Loucy (cell line): ENCODE measurements around the gene RHAG.
"Not testable (repeated sequence)": the region's sequence is repeated elsewhere in the genome, so short reads cannot be mapped to it uniquely, and the experiment has no call there.

Experiments
- H2AFZ ChIP-seq: fragments of 200-600 bp; sonication (generic); 2 replicates; pipeline ENCODE4 v1.6.0; 2016; ENCODE audit warnings: antibody characterized with exemption, mild to moderate bottlenecking, low read length, moderate library complexity
- H3F3A ChIP-seq: fragments of 200-600 bp; 2 replicates; pipeline ENCODE4 v1.6.0; 2016; ENCODE audit warnings: antibody characterized with exemption, low read depth, mild to moderate bottlenecking
- H3K27me3 ChIP-seq: fragments of 200-600 bp; sonication (generic); 2 replicates; pipeline ENCODE4 v1.6.1; 2014; ENCODE audit warnings: low read length, mild to moderate bottlenecking; ENCODE audit not compliant: insufficient read depth, poor library complexity, severe bottlenecking
- H3K36me3 ChIP-seq: fragments of 200-600 bp; sonication (generic); 2 replicates; pipeline ENCODE4 v1.6.1; 2016; ENCODE audit warnings: low read length; ENCODE audit not compliant: insufficient read depth
- H3K4me1 ChIP-seq: fragments of 200-600 bp; sonication (generic); 2 replicates; pipeline ENCODE4 v1.5.1; 2014; ENCODE audit warnings: low read length, mild to moderate bottlenecking; ENCODE audit not compliant: insufficient read depth, poor library complexity, severe bottlenecking
- H3K4me2 ChIP-seq: fragments of 200-600 bp; sonication (generic); 2 replicates; pipeline ENCODE4 v1.6.0; 2014; ENCODE audit warnings: antibody characterized with exemption, low read length, low read depth, mild to moderate bottlenecking; ENCODE audit not compliant: poor library complexity, severe bottlenecking
- H3K4me3 ChIP-seq: fragments of 200-600 bp; sonication (generic); 2 replicates; pipeline ENCODE4 v1.5.1; 2014; ENCODE audit warnings: low read length, mild to moderate bottlenecking, mixed read lengths; ENCODE audit not compliant: poor library complexity, severe bottlenecking
- H3K79me2 ChIP-seq: fragments of 200-600 bp; sonication (generic); 2 replicates; pipeline ENCODE4 v1.6.1; 2014; ENCODE audit warnings: low read length; ENCODE audit not compliant: insufficient read depth
- H3K9ac ChIP-seq: fragments of 200-600 bp; sonication (generic); 2 replicates; pipeline ENCODE4 v1.6.0; 2014; ENCODE audit warnings: mild to moderate bottlenecking, low read depth, low read length, moderate library complexity; ENCODE audit not compliant: poor library complexity, severe bottlenecking
- H3K9me2 ChIP-seq: fragments of 200-600 bp; sonication (generic); replicated peaks from 2 replicates; pipeline ENCODE4 v1.6.1; 2016; ENCODE audit warnings: low read depth, low read length, mixed read lengths
- H3K9me3 ChIP-seq: fragments of 200-600 bp; sonication (generic); 2 replicates; pipeline ENCODE4 v1.6.1; 2014; ENCODE audit warnings: mild to moderate bottlenecking, antibody characterized with exemption, low read length, low read depth; ENCODE audit not compliant: insufficient read depth
- H4K20me1 ChIP-seq: fragments of 200-600 bp; sonication (generic); 2 replicates; pipeline ENCODE4 v1.6.0; 2014; ENCODE audit warnings: antibody characterized with exemption, low read length, mild to moderate bottlenecking; ENCODE audit not compliant: insufficient read depth, poor library complexity, severe bottlenecking
- CTCF ChIP-seq: fragments of 200-600 bp; sonication (generic); conservative IDR thresholded peaks from 2 replicates; pipeline ENCODE4 v1.5.1; 2014; ENCODE audit warnings: mild to moderate bottlenecking, antibody characterized with exemption, low read length
- EZH2phosphoT487 ChIP-seq: fragments of 200-600 bp; IDR thresholded peaks from 2 replicates; pipeline ENCODE4 v1.6.1; 2018; ENCODE audit warnings: antibody characterized with exemption, mild to moderate bottlenecking, moderate library complexity, borderline replicate concordance

Gene RHAG

GRCh38 chr6:49607391-49607982 is 29.2 kb downstream of the RHAG start:
- Histone ChIP-seq H3K9ac (no peak overlapping the region), H3K36me3 (no peaks in the 10 kb centered on the region), H3F3A (no peaks in the 10 kb centered on the region), H2AFZ (no peak overlapping the region), H3K4me1 (no peaks in the 10 kb centered on the region), H3K79me2 (no peaks in the 10 kb centered on the region), H3K27me3 (no peaks in the 10 kb centered on the region), H3K4me3 (no peak overlapping the region), H3K9me2 (no peaks in the 10 kb centered on the region), H3K4me2 (no peak overlapping the region), H3K9me3 (no peaks in the 10 kb centered on the region), H4K20me1 (no peaks in the 10 kb centered on the region)
- peak; percentile 2; the same call in 1 of the 2 replicates for TF ChIP-seq CTCF
- TF ChIP-seq EZH2phosphoT487: no peak

GRCh38 chr6:49606721-49607390 is 29.8 kb downstream of the RHAG start:
- Histone ChIP-seq H3K79me2 (no peaks in the 10 kb centered on the region), H3K4me2 (no peak overlapping the region), H3K9me2 (no peaks in the 10 kb centered on the region), H3F3A (no peaks in the 10 kb centered on the region), H3K36me3 (no peaks in the 10 kb centered on the region), H3K9ac (no peak overlapping the region), H3K27me3 (no peaks in the 10 kb centered on the region), H3K4me3 (no peak overlapping the region), H2AFZ (no peak overlapping the region), H3K9me3 (no peaks in the 10 kb centered on the region), H3K4me1 (no peaks in the 10 kb centered on the region), H4K20me1 (no peaks in the 10 kb centered on the region)
- TF ChIP-seq EZH2phosphoT487: no peak
- TF ChIP-seq CTCF: peak; percentile 88

GRCh38 chr6:49604080-49604479 is 32.6 kb downstream of the RHAG start:
- H3K4me3 ChIP-seq, H3K79me2 ChIP-seq, H3K9ac ChIP-seq, H3K9me2 ChIP-seq, H3K27me3 ChIP-seq, H3K9me3 ChIP-seq, H3K4me2 ChIP-seq, H3F3A ChIP-seq, H3K4me1 ChIP-seq, H3K36me3 ChIP-seq, H2AFZ ChIP-seq, H4K20me1 ChIP-seq: not testable (repeated sequence)

- H4K20me1 ChIP-seq, H3K9ac ChIP-seq, H3K4me1 ChIP-seq, H2AFZ ChIP-seq, H3K9me3 ChIP-seq, H3K9me2 ChIP-seq, H3K4me3 ChIP-seq, H3K79me2 ChIP-seq, H3K27me3 ChIP-seq, H3F3A ChIP-seq, H3K4me2 ChIP-seq, H3K36me3 ChIP-seq: not testable (repeated sequence)
Observed at GRCh38 chr6:49587262-49587661, 49.4 kb downstream of the RHAG start.
